ENCODE data around the gene MGA.

MGA gene

GRCh38 chr15:41774882-41775417 lies 114.7 kb downstream of the MGA start:
- DNase-seq, result peak in 7 of 42 donors; percentile 5 to 44 (median 19)
- intact Hi-C loops (cut with DNase I), result loop anchor here (5.0 kb wide), 1 partner anchor 37 kb away; no protein-coding TSS in a partner anchor

DNA sequence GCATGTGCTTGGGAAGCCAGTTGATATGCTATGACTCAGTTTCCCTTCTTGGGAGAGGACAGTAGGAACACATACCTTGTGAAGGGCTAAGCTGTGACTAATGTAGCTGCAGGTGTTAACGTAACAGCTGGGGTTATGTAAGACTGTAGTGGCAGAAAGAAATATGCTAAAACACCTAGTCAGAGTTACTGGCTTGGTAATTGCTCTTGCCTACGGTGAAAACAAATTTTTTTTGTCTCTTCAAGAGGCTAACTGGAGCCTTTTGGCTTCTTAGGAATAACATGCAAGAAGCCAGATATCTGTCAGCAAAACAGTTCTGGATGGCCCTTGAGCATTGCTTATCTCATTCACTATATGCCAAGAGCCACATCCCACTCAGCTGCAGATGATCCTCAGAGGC lies 115.4 kb downstream of the MGA start:
- intact Hi-C loops (cut with DNase I), result no loop called here
- no peak for DNase-seq

- intact Hi-C loops (cut with DNase I), result no loop called here
These were observed 117.3 kb downstream of the MGA start for GRCh38 chr15:41777421-41777973.

DNA sequence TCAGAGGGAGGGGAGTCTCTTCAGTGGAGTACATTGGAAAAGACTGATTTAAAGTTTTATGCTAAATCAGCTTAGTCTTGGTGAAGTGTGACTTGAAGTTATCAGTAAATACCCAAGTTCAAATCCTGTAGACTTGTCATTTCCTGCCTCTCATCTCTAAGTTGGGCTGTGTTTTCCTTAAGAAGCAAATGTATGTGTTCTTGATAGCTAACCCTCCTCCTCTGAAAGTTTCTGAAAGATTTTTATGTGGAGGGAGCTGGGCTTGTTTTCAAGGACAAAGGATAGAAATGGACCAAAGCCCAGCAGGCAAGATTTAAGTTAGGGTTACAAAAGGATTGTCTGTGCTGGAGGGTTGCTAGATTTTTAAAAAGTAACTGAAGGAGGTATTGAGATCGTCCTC lies 118.3 kb downstream of the MGA start:
- intact Hi-C loops (cut with DNase I), result no loop called here
- DNase-seq, result no peak

More at GRCh38 chr15:41777421-41777973, 117.3 kb downstream of the MGA start:
- DNase-seq, result no peak

DNA sequence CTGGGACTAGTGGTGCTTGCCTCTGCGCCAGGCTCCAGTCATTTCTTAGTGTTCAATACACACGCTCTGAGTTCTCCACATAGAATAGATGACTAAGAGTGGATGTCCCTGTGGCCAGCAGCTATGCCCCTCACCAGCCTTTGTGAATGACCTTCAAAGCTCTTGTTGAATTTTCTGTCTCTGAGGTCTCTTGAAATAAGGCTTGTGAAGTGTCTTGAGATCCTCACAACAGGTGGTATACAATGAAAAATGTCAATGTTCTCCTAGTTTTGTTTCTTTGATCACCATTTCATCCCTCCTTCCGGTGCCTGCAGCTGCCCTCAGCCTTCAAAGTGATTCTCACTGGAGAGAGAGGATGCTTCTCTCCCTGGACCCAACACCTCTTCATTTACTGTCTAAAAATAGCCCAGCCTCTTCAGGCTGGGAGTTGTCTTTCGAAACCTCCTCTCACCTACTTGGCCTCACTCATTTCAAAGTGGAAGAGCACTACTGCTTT lies 119.5 kb downstream of the MGA start:
- no peak for DNase-seq
- intact Hi-C loops (cut with DNase I), result no loop called here

DNA sequence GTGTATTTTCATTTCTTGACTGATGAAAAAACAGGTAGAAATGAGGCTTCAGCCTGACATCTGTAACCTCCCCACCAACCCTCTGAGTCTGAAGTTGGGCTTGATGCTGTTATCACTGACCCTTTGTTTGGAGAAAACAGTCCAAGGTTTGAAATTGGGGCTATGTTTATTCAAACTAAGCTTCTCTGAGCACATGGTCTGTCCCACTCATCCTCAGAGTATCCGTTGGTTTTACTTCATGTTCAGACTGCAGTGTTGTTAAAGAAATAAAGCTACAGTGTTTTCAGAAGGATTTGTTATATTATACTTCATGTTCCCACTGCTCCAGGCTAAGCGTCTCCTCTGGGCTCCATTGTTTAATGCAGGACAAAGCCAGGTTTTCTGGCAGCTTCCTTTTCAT lies 120.1 kb downstream of the MGA start:
- DNase-seq, result no peak
- intact Hi-C loops (cut with DNase I), result no loop called here

DNA sequence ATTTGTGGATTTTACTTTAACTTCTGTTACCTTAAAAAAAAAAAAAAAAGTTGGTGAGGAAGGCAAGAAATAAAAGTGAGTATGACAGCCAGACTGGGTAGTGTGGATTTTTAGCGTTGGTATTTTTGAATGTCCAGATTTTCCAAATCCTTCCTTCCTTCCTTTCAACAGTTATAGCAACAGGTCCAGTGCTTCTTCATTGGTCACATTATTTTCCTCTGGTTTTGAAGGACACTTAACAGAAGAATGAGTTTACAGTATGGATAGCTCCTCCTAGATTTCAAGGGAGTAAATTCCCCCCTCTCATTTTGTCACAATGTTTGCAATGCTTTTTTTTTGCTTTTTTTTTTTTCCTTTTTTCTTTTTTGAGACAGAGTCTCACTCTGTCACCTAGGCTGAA lies 120.5 kb downstream of the MGA start:
- intact Hi-C loops (cut with DNase I), result no loop called here
- DNase-seq, result no peak

DNA sequence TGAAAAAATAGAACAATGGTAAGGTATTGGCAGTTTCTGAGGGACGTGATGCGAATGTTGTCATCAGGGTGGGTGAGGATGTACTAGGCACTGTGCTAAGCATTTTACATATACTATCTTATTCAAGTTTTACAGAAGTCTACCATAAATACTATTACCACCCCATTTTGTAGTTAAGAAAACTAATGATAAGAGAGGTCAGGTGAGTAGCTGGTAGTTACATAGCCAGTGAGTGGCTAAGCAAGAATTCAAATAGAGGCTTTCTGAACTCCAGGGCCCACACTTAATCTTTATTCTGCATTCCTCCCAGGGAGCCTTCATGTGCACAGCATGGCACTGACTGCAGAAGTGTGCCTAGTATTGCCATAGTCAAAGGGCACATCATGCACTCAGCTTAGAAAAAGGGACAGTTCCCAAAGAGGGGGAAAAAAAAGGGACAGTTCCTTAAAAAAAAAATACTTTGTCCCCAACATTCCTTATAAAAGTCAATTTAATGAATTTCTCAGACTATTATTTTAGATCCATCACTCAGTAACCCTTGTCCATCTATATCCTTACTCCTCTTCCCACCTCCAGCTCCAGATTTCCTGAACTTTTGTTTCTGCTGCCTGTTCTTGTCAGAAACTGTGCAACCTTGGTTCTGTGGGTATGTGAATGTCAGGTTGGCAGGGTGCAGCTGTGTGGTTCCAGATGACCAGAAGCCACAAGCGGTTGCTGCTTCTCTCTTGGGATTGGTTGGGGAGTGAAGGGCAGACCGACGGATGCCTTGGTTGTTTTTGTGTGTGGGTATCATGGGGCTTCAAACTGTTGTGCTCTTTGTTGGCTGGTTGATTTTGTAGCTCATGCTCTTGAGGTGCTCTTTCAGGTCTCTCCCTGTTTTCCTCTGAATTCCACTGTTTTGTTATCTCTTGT lies 122.4 kb downstream of the MGA start:
- intact Hi-C loops (cut with DNase I), result no loop called here
- no peak for DNase-seq

- DNase-seq, result no peak
- intact Hi-C loops (cut with DNase I), result no loop called here
These were observed 123.1 kb downstream of the MGA start for GRCh38 chr15:41783296-41783695.

DNA sequence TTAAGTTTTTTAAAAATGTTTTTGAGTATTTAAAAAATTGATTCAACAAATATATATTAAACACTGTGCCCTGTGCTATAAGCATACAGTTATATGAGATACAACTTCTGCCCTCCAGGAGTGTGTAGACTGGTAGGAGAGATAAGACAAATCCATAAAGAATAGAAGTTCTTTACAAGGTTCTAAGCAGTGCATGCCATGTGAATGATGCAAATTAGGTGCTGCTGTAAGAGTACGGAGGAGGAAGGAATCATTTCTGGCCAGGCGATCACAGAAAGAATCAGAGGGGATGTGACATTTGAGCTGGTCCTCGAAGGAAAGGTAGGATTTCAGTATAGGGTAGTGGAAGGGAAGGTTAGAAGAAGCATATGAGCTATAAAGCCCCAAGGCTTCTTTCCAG lies 128.1 kb downstream of the MGA start:
- DNase-seq, result no peak
- intact Hi-C loops (cut with DNase I), result no loop called here

DNA sequence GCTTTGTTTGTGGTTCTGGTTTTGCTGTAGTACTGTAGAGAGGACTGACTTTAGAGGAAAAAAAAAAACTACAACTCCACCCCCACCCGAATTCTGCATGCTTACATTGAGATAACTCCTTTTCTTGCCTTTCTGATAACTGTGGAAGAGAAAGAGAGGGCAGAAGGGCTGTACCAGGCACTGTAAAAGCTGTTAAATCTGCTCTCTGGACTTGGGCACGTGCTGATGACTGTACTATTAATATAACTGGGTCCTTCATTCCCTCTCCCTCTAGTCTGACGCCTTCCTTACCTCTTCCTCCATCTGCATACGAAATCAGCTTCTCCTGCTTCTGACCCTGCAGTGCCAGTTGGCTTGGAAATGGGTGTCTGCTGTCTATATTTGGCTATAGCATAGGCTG lies 129.0 kb downstream of the MGA start:
- DNase-seq, result no peak
- intact Hi-C loops (cut with DNase I), result no loop called here

DNA sequence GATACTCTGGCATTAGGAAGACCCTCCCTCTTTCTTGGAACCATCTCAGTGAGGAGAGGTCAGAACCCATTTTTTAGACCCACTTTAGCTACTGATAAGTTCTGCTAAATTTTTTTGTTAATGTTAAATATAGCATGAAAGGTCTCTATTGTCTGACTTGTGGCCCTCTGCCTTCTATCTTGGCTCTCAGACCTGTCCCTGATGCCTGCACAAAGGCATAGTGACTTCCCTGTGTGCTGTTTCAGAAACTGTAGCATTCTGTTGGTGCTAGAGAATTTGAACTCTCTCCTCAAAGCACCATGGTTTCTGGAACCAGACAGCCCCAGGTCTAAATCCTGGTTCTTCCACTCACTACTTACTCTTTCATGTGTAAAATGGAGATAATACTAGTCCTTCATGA lies 129.5 kb downstream of the MGA start:
- DNase-seq, result no peak
- intact Hi-C loops (cut with DNase I), result no loop called here

GRCh38 chr15:41790169-41790568 lies 130.0 kb downstream of the MGA start:
- intact Hi-C loops (cut with DNase I), result no loop called here
- DNase-seq, result no peak

DNA sequence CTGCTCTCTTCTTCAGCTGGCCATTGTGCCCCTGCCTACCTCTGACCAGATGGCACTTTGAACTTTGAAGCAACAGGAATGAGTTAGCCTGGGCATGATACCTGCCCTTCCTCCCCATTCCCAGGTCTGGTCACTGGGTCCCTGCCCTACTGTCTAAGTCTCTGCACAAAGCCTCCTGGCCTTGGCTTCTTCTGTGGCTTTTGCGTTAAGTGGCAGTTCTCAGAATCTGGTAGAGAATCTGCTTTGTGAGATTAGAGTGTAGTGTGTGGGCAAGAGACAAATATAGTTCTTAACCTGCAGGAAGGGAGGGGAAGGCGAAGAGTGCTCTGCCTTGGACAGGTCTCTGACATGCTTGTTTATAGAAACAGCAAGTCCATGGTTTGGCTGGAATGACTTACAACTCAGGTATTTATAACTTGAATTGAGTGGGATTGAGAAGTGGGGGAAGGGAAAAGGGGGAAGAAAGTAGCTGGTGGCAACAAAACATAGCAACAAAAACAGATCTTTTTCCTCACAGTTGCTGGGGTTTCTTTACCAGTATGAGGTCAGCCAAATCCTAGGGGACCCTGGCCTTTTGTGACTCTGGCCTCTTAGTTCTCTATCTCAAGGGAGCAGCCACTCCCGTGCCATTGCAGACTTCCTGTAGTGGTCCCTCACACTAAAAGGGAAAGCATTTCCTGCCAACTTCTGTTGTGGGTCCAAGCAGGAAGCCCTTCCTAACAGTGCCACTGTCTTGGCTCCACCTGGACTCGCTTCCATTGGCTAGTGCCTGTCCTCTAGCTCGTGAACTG lies 130.7 kb downstream of the MGA start:
- intact Hi-C loops (cut with DNase I), result no loop called here

DNA sequence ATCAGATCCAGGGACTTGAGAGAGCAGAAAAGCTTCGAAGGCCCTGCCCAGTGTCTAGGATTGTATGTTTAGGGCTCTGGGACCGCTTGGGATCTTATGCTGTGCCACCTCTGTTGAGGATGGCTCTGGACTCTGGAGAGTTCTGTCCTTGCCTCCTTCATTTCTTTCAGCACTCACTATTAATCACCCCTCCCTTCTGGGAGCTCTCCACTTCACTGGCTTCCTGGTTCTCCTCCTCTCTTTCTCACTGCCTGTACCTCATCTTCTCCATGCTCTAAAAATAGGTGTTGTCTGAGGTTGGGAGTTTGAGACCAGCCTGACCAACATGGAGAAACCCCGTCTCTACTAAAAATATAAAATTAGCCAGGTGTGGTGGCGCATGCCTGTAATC lies 131.3 kb downstream of the MGA start:
- no peak for DNase-seq
- intact Hi-C loops (cut with DNase I), result no loop called here

More for the DNA sequence above, 130.7 kb downstream of the MGA start:
- DNase-seq, result peak in 1 of 42 donors; percentile 29

GRCh38 chr15:41792000-41792637 lies 131.9 kb downstream of the MGA start:
- no peak for DNase-seq
- intact Hi-C loops (cut with DNase I), result no loop called here

DNA sequence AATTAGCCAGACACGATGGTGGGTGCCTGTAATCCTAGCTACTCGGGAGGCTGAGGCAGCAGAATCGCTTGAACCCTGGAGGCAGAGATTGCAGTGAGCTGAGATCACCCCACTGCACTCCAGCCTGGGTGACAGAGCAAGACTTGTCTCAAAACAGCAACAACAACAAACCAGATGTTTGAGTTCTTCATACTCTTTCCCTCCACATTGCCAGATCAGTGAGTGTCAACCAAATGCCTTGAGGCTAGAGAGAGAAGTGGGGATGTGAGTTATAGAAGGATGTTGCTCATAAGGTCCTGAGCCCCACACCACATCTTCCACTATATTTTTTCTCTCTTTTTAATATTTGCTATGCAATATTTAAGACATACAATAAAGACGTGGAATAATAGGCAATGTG lies 133.9 kb downstream of the MGA start:
- peak in 1 of 42 donors; percentile 35 for DNase-seq
- intact Hi-C loops (cut with DNase I), result no loop called here

DNA sequence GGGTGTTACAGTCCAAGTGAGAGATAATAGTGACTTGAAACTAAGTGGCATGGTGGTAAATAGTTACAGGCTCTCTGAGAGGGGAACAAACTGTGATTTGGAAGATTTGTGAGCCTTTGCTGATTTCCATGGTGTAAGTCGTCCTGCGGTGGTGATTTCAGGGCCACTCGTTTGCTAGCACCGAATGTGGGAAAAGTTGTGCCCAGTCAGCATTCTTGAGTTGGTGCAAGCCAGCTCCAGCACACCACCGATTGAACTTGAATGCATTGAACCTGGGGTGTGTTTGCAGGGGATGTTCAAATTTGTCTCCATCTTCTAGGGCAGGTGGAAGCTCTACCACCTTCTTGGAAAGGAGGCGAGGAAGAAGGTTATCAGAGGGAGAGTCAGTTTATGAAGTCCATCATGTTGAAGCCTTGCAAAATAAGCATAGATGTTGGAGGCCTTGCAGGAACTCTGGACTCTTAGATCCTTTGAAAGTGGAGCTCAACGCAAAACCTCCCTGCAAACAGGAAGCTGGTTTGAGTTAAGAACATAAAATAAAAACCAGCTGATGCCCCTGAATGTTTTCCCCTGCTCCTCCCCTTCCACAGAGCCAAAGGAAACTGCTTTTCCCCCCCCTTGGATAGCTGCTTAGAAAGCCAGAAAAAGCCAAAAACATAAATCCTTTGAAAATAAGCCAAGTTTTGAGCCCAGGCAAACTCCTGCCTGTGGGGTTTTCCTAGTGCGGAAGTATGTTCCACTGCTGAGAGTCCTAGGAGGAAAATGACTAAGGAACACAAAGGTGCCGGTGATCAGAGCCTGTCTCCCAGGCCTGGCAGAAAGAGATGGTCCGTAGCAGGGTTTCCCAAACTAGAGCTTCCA lies 136.0 kb downstream of the MGA start:
- intact Hi-C loops (cut with DNase I), result no loop called here
- no peak for DNase-seq
